K562 (cell line): ENCODE measurements around the gene PRKAR1B. TPM values are rescaled to one million over a fixed set of nuclear protein-coding genes. Genes with fewer than 3 reads are reported as not detected.

Source experiments
- ATAC-seq: fragments of 200-7000 bp; cut with Tn5 transposase; 3 replicates; pipeline ENCODE4 v1.9.1; 2020; ENCODE audit warnings: moderate library complexity
- BruUV-seq: library from RNA; stranded (reverse); fragments of 400-500 nt; replicated peaks from 2 replicates; lab custom pipeline; 2021; lab: Mats Ljungman, UMichigan
- CTCF ChIA-PET: fragments of 300-600 bp; formaldehyde crosslinking; extraction: SDS; loops from one replicate; lab custom pipeline; 2021; ENCODE audit warnings: low intra/inter-chr PET ratio; lab: Yijun Ruan, JAX
- POLR2A ChIA-PET: fragments of 300-600, 350-650 bp; sonication (Branson Sonifier 250); formaldehyde crosslinking; extraction: SDS; loops from one replicate; lab custom pipeline; 2021; ENCODE audit warnings: antibody characterized with exemption, inconsistent platforms; lab: Yijun Ruan, JAX
- DNase-seq, 4 experiments: peaks; one replicate each; pipeline versions ENCODE4 v3.0.0 to v3.0.0-alpha.2; 2011 to 2018; ENCODE audit warnings: low spot score in 3 of 4, mixed read lengths in 3 of 4; ENCODE audit errors: extremely low read depth in 1 of 4
- FAIRE-seq: peaks from 2 replicates; lab custom pipeline; 2011; peaks lifted over from hg19 to GRCh38; lab: Jason Lieb, UNC
- H2AFZ ChIP-seq: 2 replicates; pipeline ENCODE4 v1.6.0; 2011; ENCODE audit warnings: low read depth, low read length, control low read depth, inconsistent platforms
- H3K27ac ChIP-seq: fragments of 200-600 bp; 3 replicates; pipeline ENCODE4 v1.8.0; 2011; ENCODE audit warnings: low read depth, mild to moderate bottlenecking, control low read depth, inconsistent platforms, low read length, moderate library complexity, mixed read lengths; ENCODE audit errors: extremely low read depth
- H3K27me3 ChIP-seq, 2 experiments: fragments of 300-600 bp in 1 of 2; 2 replicates in 1 of 2; 3 replicates in 1 of 2; pipeline versions ENCODE4 v1.6.0 to v1.8.0; 2011; ENCODE audit warnings: inconsistent platforms in 2 of 2, low read length in 2 of 2, mild to moderate bottlenecking in 1 of 2, mixed read lengths in 1 of 2, moderate library complexity in 1 of 2; ENCODE audit not compliant: control insufficient read depth in 2 of 2, insufficient read depth in 2 of 2
- H3K36me3 ChIP-seq: fragments of 300-600 bp; 3 replicates; pipeline ENCODE4 v1.8.0; 2011; ENCODE audit warnings: mild to moderate bottlenecking, low read length, inconsistent platforms; ENCODE audit not compliant: control insufficient read depth, insufficient read depth
- H3K4me1 ChIP-seq, 2 experiments: fragments of 200-600 bp in 1 of 2; replicated peaks in 1 of 2; 2 replicates in 1 of 2; 3 replicates in 1 of 2; pipeline versions ENCODE4 v1.5.1 to v1.8.0; 2011; ENCODE audit warnings: inconsistent platforms in 2 of 2, low read length in 2 of 2, mild to moderate bottlenecking in 1 of 2, mixed read lengths in 1 of 2, moderate library complexity in 1 of 2; ENCODE audit not compliant: control insufficient read depth in 2 of 2, insufficient read depth in 2 of 2
- H3K4me2 ChIP-seq: 2 replicates; pipeline ENCODE4 v1.6.1; 2011; ENCODE audit warnings: low read length, control low read depth, inconsistent platforms, mixed read lengths; ENCODE audit not compliant: insufficient read depth
- H3K4me3 ChIP-seq: fragments of 200-600 bp; sonication (generic), shearing (Covaris generic); 2 replicates; pipeline ENCODE4 v1.5.1; 2016; ENCODE audit warnings: control low read depth, inconsistent platforms
- H3K79me2 ChIP-seq: fragments of 200-600 bp; 3 replicates; pipeline ENCODE4 v1.8.0; 2011; ENCODE audit warnings: low read length, inconsistent platforms; ENCODE audit not compliant: control insufficient read depth, insufficient read depth
- H3K9ac ChIP-seq, 2 experiments: 2 replicates each; pipeline versions ENCODE4 v1.6.0 to v1.6.1; 2011; ENCODE audit warnings: low read depth in 2 of 2, low read length in 2 of 2, control low read depth in 1 of 2, inconsistent platforms in 1 of 2, mild to moderate bottlenecking in 1 of 2, mixed read lengths in 1 of 2; ENCODE audit not compliant: insufficient read depth in 1 of 2
- H3K9me1 ChIP-seq: one replicate; pipeline ENCODE4 v1.6.0; 2011; ENCODE audit warnings: inconsistent platforms, mild to moderate bottlenecking, low read length, moderate library complexity; ENCODE audit not compliant: control insufficient read depth, insufficient read depth
- H3K9me3 ChIP-seq: replicated peaks from 2 replicates; pipeline ENCODE4 v1.5.1; 2011; ENCODE audit warnings: low read depth, low read length, inconsistent platforms; ENCODE audit not compliant: control insufficient read depth, insufficient read depth
- H4K20me1 ChIP-seq: replicated peaks from 2 replicates; pipeline ENCODE4 v1.6.1; 2011; ENCODE audit warnings: low read length, inconsistent platforms, mixed read lengths; ENCODE audit not compliant: control insufficient read depth, insufficient read depth
- AFF4 ChIP-seq: sonication (generic); formaldehyde crosslinking; IDR thresholded peaks from 2 replicates; pipeline ENCODE4 v1.8.0; 2023; ENCODE audit warnings: mild to moderate bottlenecking, missing genetic modification reagents
- ZNF57 ChIP-seq: fragments of 450-650 bp; formaldehyde crosslinking; IDR thresholded peaks from 2 replicates; pipeline ENCODE4 v1.4.0; 2020; ENCODE audit warnings: mild to moderate bottlenecking, moderate library complexity
- WGBS: fragments of 100-300 bp; shearing (Covaris generic); methylation state at CpG from one replicate; pipeline ENCODE4 v1.1.6; 2016; ENCODE audit warnings: low coverage, mixed read lengths; ENCODE audit not compliant: insufficient coverage; ENCODE audit errors: missing lambda C conversion rate; 5-methylcytosine and 5-hydroxymethylcytosine counted together
- in situ Hi-C: fragments of 300-500 bp; cut with MboI; formaldehyde crosslinking; loops from 4 replicates; pipeline ENCODE4 v1.15.0; 2018; ENCODE audit warnings: inconsistent platforms, mixed read lengths
- intact Hi-C: fragments of 100-400 bp; cut with micrococcal nuclease; formaldehyde crosslinking; loops from 2 replicates; pipeline ENCODE4 v1.14.2; 2022
- polyA plus RNA-seq, 8 experiments: library from polyadenylated mRNA; depleted of rRNA in 4 of 8; stranded (reverse) in 5 of 8; unstranded in 3 of 8; fragments of >200 nt; fragmentation: Nextera tagmentation in 2 of 8; fragmentation: Illumina TruSeq in 1 of 8; extraction: Ambion mirVana in 2 of 8; extraction: Trizol in 1 of 8; gene quantifications; 2 replicates each; pipeline versions ENCODE4 v1.2.1 to v1.2.3, GENCODE V29; 2011 to 2014; ENCODE audit warnings: inconsistent platforms in 1 of 8, missing spikeins in 1 of 8
- total RNA-seq, 7 experiments: library from RNA; depleted of rRNA in 6 of 7; stranded (reverse); fragments of >200 nt in 6 of 7; fragmentation: Illumina TruSeq in 2 of 7; extraction: Trizol in 2 of 7; gene quantifications; 2 replicates each; pipeline versions ENCODE4 v1.2.1 to v1.2.3, GENCODE V29; 2011 to 2021; ENCODE audit warnings: low replicate concordance in 1 of 7

The PRKAR1B gene
- total and polyA plus RNA-seq, 9 of the 15 experiments (the other 6 are each of a cell fraction or from before 2014, with no cell fraction given), result 0.99 to 30.5 (median 12.7) TPM

DNA sequence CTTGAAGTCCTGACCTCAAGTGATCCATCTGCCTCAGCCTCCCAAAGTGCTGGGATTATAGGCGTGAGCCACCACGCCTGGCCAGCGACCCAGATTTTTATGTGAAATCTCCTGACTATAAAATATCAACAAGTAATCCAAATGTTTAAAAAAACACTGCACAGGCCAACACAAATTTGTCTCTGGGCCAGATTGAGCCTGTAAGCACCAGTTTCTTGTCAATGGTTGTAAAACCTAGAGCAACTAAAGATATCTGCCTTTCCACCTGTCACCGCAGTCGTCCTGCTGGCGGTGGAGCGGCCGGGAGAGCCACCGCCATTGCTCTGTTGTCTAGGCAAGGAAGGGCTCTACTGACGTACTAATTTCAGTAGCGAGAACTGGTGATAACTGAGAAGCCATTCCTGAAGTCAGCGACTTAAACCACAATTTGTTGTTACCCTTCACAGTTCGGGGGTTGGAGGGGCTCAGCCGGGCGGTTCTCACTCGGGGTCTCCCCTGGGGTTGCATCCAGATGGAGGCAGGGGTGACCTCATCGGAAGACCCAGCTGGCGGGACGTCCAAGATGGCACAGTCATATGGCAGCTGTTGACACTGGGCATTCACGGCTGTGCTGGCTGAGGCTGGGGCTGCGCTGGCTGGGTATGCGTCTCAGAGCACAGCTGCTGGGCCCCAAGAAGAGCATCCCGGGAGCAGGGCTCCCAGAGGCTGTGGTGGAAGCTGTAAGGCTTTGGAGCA, 152.3 kb downstream of the PRKAR1B start:
- WGBS, result 78% methylated on average over 23 of the region's 23 CpGs
- no peak for DNase-seq

More for the DNA sequence above, 152.3 kb downstream of the PRKAR1B start:
- H4K20me1 ChIP-seq, result no peaks in the 10 kb centered on the region
- in situ Hi-C loops, result no loop called here
- ChIA-PET POLR2A (no interaction called here), CTCF (no interaction called here)
- no TSS peak for BruUV-seq
- H3K9me1 ChIP-seq, result peaks cover 4% of the 10 kb centered on the region
- no peak overlapping the region for H3K27ac ChIP-seq
- H3K4me1 ChIP-seq, result peaks cover 0 to 35% of the 10 kb centered on the region in 2 experiments; a peak in 1 of 5 replicates
- H3K4me2 ChIP-seq, result no peak overlapping the region
- H3K4me3 ChIP-seq, result no peak overlapping the region
- no peak overlapping the region for H2AFZ ChIP-seq
- H3K9me3 ChIP-seq, result no peaks in the 10 kb centered on the region
- TF ChIP-seq AFF4 (no peak), ZNF57 (CRISPR knock-in tag) (no peak)
- intact Hi-C loops, result no loop called here
- no peak for ATAC-seq
- no peaks in the 10 kb centered on the region for H3K27me3 ChIP-seq
- peaks cover 15% of the 10 kb centered on the region; the same call in 2 of the 3 replicates for H3K36me3 ChIP-seq
- no peak overlapping the region for H3K9ac ChIP-seq
- H3K79me2 ChIP-seq, result no peaks in the 10 kb centered on the region
- FAIRE-seq, result no peak
